A549 (cell line): ENCODE results near the gene HLA-DMA. TPM values are rescaled to one million over a fixed set of nuclear protein-coding genes. Genes with fewer than 3 reads are reported as not detected.

Source experiments
- ATAC-seq, 2 experiments: fragments of 200-7000 bp in 1 of 2; fragments of >200 bp in 1 of 2; cut with Nextera tagmentation in 1 of 2; cut with Tn5 transposase in 1 of 2; 3 replicates each; pipeline versions ENCODE4 v1.8.0 to v1.9.1; 2018 to 2020; ENCODE audit warnings: mild to moderate bottlenecking in 1 of 2, moderate library complexity in 1 of 2
- CTCF ChIA-PET: fragments of 300-600 bp; sonication (Branson Sonifier 250); formaldehyde crosslinking; extraction: SDS; loops from one replicate; lab custom pipeline; 2021; ENCODE audit warnings: antibody characterized with exemption, inconsistent platforms; lab: Yijun Ruan, JAX
- POLR2A ChIA-PET: fragments of 350-600 bp; formaldehyde crosslinking; extraction: SDS; loops from one replicate; lab custom pipeline; 2021; ENCODE audit warnings: antibody characterized with exemption, inconsistent platforms; lab: Yijun Ruan, JAX
- DNase-seq, 2 experiments: peaks; one replicate each; pipeline versions ENCODE4 v3.0.0 to v3.0.0-alpha.2; 2011 to 2016; ENCODE audit warnings: low read depth in 1 of 2, low spot score in 1 of 2
- FAIRE-seq: peaks from 2 replicates; lab custom pipeline; 2011; peaks lifted over from hg19 to GRCh38; lab: Jason Lieb, UNC
- H3K27ac ChIP-seq, 2 experiments: fragments of >200 bp; sonication (Bioruptor Twin); formaldehyde crosslinking; 3 replicates each; pipeline ENCODE4 v1.5.1; 2016 to 2017
- H3K4me1 ChIP-seq: fragments of >200 bp; sonication (Bioruptor Twin); formaldehyde crosslinking; 3 replicates; pipeline ENCODE4 v1.6.1; 2016
- H3K4me2 ChIP-seq: fragments of >200 bp; sonication (Bioruptor Twin); formaldehyde crosslinking; 3 replicates; pipeline ENCODE4 v1.6.1; 2016
- H3K4me3 ChIP-seq: fragments of >200 bp; sonication (Bioruptor Twin); formaldehyde crosslinking; 3 replicates; pipeline ENCODE4 v1.5.1; 2016
- H3K9me3 ChIP-seq: fragments of >200 bp; sonication (Bioruptor Twin); formaldehyde crosslinking; 3 replicates; pipeline ENCODE4 v1.6.1; 2016
- BHLHE40 ChIP-seq: IDR thresholded peaks from 2 replicates; pipeline ENCODE4 v1.6.1; 2012; ENCODE audit warnings: low read depth, low read length, inconsistent platforms
- CBX8 ChIP-seq: fragments of 200-600 bp; sonication (generic); IDR thresholded peaks from 2 replicates; pipeline ENCODE4 v1.6.1; 2016
- CHD4 ChIP-seq: fragments of 200-600 bp; sonication (generic); IDR thresholded peaks from 2 replicates; pipeline ENCODE4 v1.6.1; 2016; ENCODE audit warnings: antibody characterized with exemption, mild to moderate bottlenecking, borderline replicate concordance
- FOSB ChIP-seq: fragments of 250-450 bp; sonication (Bioruptor Pico); IDR thresholded peaks from 2 replicates; pipeline ENCODE4 v1.5.0; 2020; ENCODE audit warnings: mild to moderate bottlenecking, moderate library complexity
- FOSL2 ChIP-seq, 2 experiments: fragments of 450-650 bp in 1 of 2; fragments of >200 bp in 1 of 2; sonication (Bioruptor Twin) in 1 of 2; formaldehyde crosslinking; IDR thresholded peaks; 2 replicates each; pipeline versions ENCODE4 v1.5.0 to v1.6.1; 2016 to 2020; ENCODE audit warnings: mild to moderate bottlenecking in 1 of 2, moderate library complexity in 1 of 2
- FOXS1 ChIP-seq: fragments of 250-450 bp; sonication (Bioruptor Pico); IDR thresholded peaks from 2 replicates; pipeline ENCODE4 v1.5.0; 2020; ENCODE audit warnings: mild to moderate bottlenecking, moderate library complexity
- GATA3 ChIP-seq: IDR thresholded peaks from 2 replicates; pipeline ENCODE4 v1.6.1; 2012; ENCODE audit warnings: borderline replicate concordance
- HDAC2 ChIP-seq: fragments of 200-600 bp; sonication (generic); IDR thresholded peaks from 2 replicates; pipeline ENCODE4 v1.6.1; 2016
- HEYL ChIP-seq: fragments of 250-450 bp; sonication (Bioruptor Pico); IDR thresholded peaks from 2 replicates; pipeline ENCODE4 v1.8.0; 2021; ENCODE audit warnings: mild to moderate bottlenecking, moderate library complexity
- HOXA7 ChIP-seq: fragments of 250-450 bp; sonication (Bioruptor Pico); IDR thresholded peaks from 2 replicates; pipeline ENCODE4 v1.5.0; 2020; ENCODE audit warnings: mild to moderate bottlenecking, moderate library complexity
- JUN ChIP-seq, 2 experiments: fragments of >200 bp; sonication (Bioruptor Twin); formaldehyde crosslinking; IDR thresholded peaks; 2 replicates in 1 of 2; 3 replicates in 1 of 2; pipeline ENCODE4 v1.6.1; 2016 to 2017
- JUNB ChIP-seq: fragments of >200 bp; sonication (Bioruptor Twin); formaldehyde crosslinking; IDR thresholded peaks from 2 replicates; pipeline ENCODE4 v1.6.1; 2016
- KDM5A ChIP-seq: fragments of 200-600 bp; sonication (generic); IDR thresholded peaks from 2 replicates; pipeline ENCODE4 v1.6.1; 2016; ENCODE audit warnings: antibody characterized with exemption, mild to moderate bottlenecking
- MAZ ChIP-seq: fragments of 150-350 bp; IDR thresholded peaks from 2 replicates; pipeline ENCODE4 v1.6.1; 2014; ENCODE audit warnings: antibody characterized with exemption, low read depth, low read length, borderline replicate concordance
- NFE2L2 ChIP-seq: fragments of 150-350 bp; conservative IDR thresholded peaks from 2 replicates; pipeline ENCODE4 v1.6.1; 2014; ENCODE audit warnings: low read length
- NR3C1 ChIP-seq: fragments of >200 bp; sonication (Bioruptor Twin); formaldehyde crosslinking; IDR thresholded peaks from 3 replicates; pipeline ENCODE4 v1.6.1; 2017
- POLR2A ChIP-seq: IDR thresholded peaks from 2 replicates; pipeline ENCODE4 v1.6.1; 2012; ENCODE audit warnings: mild to moderate bottlenecking, low read length
- POLR2AphosphoS2 ChIP-seq: conservative IDR thresholded peaks from 2 replicates; pipeline ENCODE4 v1.6.1; 2012; ENCODE audit warnings: low read length, improper control_type of control experiment, inconsistent platforms
- RAD21 ChIP-seq, 2 experiments: fragments of >200 bp in 1 of 2; sonication (Bioruptor Twin) in 1 of 2; formaldehyde crosslinking in 1 of 2; IDR thresholded peaks in 1 of 2; conservative IDR thresholded peaks in 1 of 2; 2 replicates in 1 of 2; 3 replicates in 1 of 2; pipeline ENCODE4 v1.6.1; 2012 to 2018; ENCODE audit warnings: inconsistent platforms in 1 of 2
- RARB ChIP-seq: fragments of 250-450 bp; sonication (Bioruptor Pico); IDR thresholded peaks from 2 replicates; pipeline ENCODE4 v1.8.0; 2021; ENCODE audit warnings: mild to moderate bottlenecking, moderate library complexity
- RNF2 ChIP-seq: fragments of 200-600 bp; sonication (generic); IDR thresholded peaks from 2 replicates; pipeline ENCODE4 v1.6.1; 2016; ENCODE audit warnings: low read depth, mild to moderate bottlenecking, antibody characterized with exemption, moderate library complexity, borderline replicate concordance
- SMC3 ChIP-seq: fragments of >200 bp; sonication (Bioruptor Twin); formaldehyde crosslinking; IDR thresholded peaks from 3 replicates; pipeline ENCODE4 v1.6.1; 2018; ENCODE audit warnings: inconsistent platforms
- ZNF302 ChIP-seq: fragments of 250-450 bp; sonication (Bioruptor Pico); IDR thresholded peaks from 2 replicates; pipeline ENCODE4 v1.9.0; 2021; ENCODE audit warnings: inconsistent platforms, mild to moderate bottlenecking, moderate library complexity
- WGBS: methylation state at CpG from one replicate; pipeline ENCODE4 v1.1.6; 2017; ENCODE audit errors: missing lambda C conversion rate; 5-methylcytosine and 5-hydroxymethylcytosine counted together
- polyA plus RNA-seq, 4 experiments: library from polyadenylated mRNA; depleted of rRNA in 3 of 4; stranded (reverse); fragments of >200 nt; fragmentation: RNase III in 1 of 4; extraction: RNeasy Plus Mini Kit Qiagen cat#74134 plus additional on column Dnase treatment in 1 of 4; gene quantifications; 2 replicates in 3 of 4; 3 replicates in 1 of 4; pipeline ENCODE4 v1.2.3, GENCODE V29; 2011 to 2017
- TF ChIP-seq, protein P1 (sequence below): fragments of 150-350 bp; IDR thresholded peaks from 2 replicates; pipeline ENCODE4 v1.6.1; 2014; ENCODE audit warnings: low read depth, mild to moderate bottlenecking, low read length
- TF ChIP-seq, protein P2 (sequence below): fragments of >200 bp; sonication (Bioruptor Twin); formaldehyde crosslinking; IDR thresholded peaks from 2 replicates; pipeline ENCODE4 v1.6.1; 2016
- TF ChIP-seq, protein P3 (sequence below): fragments of >200 bp; sonication (Bioruptor Twin); formaldehyde crosslinking; IDR thresholded peaks from 3 replicates; pipeline ENCODE4 v1.5.1; 2016

HLA-DMA gene
- polyA plus RNA-seq, 2 of the 4 experiments (the other 2 are of a cell fraction) = 2.5 to 5.6 TPM

DNA sequence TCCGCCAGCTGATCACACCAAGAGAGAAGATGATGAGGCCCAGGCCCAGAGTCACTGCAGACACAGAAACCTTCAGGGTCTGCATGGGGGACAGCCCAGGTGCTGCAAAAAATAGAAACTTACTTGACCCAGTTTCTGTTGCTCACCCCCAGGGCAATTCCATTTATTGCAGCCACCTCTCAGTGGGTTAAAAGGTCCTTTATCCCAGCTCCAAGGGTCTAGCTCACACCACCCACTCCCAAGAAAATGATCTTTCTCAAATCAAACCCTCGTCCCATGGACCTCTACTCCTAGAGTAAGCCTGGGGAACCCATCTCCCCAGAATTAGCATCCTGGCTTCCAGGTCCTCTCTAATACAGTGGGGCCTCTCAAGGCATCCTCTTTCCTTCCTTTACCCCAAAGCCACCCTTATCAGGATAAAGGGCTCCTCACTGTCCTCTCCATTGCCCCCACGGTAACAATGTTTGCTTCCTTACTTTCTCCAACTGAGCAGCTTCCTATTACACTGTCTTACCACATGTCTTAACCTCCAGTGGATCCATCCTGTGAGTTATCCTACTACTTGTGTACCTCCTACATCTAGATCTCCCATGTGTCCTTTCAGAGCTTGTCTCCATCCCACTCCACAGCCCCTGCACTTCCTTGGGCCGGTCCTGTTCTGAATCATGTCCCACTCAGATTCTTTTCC is 17.2 kb downstream of the HLA-DMA start:
- TF ChIP-seq HDAC2 = no peak
- no peak for TF ChIP-seq NR3C1
- no peak for TF ChIP-seq BHLHE40
- TF ChIP-seq POLR2A = no peak
- TF ChIP-seq RNF2 = no peak
- no peak for TF ChIP-seq GATA3
- TF ChIP-seq, protein P1, sequence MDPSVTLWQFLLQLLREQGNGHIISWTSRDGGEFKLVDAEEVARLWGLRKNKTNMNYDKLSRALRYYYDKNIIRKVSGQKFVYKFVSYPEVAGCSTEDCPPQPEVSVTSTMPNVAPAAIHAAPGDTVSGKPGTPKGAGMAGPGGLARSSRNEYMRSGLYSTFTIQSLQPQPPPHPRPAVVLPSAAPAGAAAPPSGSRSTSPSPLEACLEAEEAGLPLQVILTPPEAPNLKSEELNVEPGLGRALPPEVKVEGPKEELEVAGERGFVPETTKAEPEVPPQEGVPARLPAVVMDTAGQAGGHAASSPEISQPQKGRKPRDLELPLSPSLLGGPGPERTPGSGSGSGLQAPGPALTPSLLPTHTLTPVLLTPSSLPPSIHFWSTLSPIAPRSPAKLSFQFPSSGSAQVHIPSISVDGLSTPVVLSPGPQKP = no peak
- no peak for TF ChIP-seq ZNF302
- no peak for TF ChIP-seq JUNB
- TF ChIP-seq, protein P2, sequence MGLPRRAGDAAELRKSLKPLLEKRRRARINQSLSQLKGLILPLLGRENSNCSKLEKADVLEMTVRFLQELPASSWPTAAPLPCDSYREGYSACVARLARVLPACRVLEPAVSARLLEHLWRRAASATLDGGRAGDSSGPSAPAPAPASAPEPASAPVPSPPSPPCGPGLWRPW = no peak
- TF ChIP-seq RARB = no peak
- no peak for TF ChIP-seq HEYL (CRISPR knock-in tag)
- TF ChIP-seq FOXS1 = no peak
- TF ChIP-seq NFE2L2 = no peak
- TF ChIP-seq KDM5A = no peak
- no peak for TF ChIP-seq FOSL2 (IDR thresholded peaks at IDR 0.05)
- TF ChIP-seq FOSL2 (CRISPR knock-in tag; IDR thresholded peaks at IDR 0.05) = no peak
- no peak for TF ChIP-seq CHD4
- TF ChIP-seq JUN (IDR thresholded peaks at IDR 0.05) = no peak
- no peak for TF ChIP-seq POLR2AphosphoS2
- TF ChIP-seq MAZ = no peak
- Histone ChIP-seq H3K4me3 (no peak overlapping the region), H3K4me2 (no peak overlapping the region), H3K4me1 (no peaks in the 10 kb centered on the region), H3K27ac (no peak overlapping the region), H3K9me3 (no peaks in the 10 kb centered on the region)
- ChIA-PET POLR2A (no interaction called here), CTCF (interaction anchor here (1.0 to 10.0 kb wide), 6 partner anchors 15 to 313 kb away, joined by 3 to 124 read pairs (median 6); partner anchors contain the start of gene BRD2)
- DNase-seq (no peak), ATAC-seq (no peak), FAIRE-seq (no peak)
- 82% methylated on average over 4 of the region's 4 CpGs for WGBS

DNA sequence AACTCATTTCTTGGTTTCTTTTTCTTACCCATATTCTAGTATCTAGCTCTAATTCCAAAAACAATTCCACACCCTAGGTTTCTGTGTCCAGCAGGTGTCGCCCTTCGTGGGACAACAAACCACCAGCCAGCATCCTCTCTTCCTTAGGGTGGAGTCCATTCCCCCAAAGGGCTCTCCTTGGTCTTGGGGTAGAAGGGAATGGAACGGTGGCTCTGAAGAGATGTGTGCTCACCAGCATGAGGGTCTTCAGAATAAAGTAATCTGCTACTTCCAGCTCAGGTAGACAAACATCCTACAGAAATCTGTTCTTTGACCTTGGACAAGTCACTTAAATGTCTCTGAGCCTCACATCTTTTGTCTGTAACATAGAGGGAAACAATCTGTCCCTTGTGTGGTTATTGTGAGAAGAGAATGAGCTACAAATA is 19.2 kb downstream of the HLA-DMA start:
- TF ChIP-seq RAD21 (conservative IDR thresholded peaks at IDR 0.05 in 1 of 2, IDR thresholded peaks at IDR 0.05 in 1 of 2) = peak; percentile 49 to 58; a peak in 4 of 5 replicates
- no peak for TF ChIP-seq FOSB (CRISPR knock-in tag)
- TF ChIP-seq SMC3 = peak; percentile 60
- TF ChIP-seq FOSL2 (IDR thresholded peaks at IDR 0.05) = no peak
- TF ChIP-seq FOSL2 (CRISPR knock-in tag; IDR thresholded peaks at IDR 0.05) = no peak
- TF ChIP-seq, protein P3, sequence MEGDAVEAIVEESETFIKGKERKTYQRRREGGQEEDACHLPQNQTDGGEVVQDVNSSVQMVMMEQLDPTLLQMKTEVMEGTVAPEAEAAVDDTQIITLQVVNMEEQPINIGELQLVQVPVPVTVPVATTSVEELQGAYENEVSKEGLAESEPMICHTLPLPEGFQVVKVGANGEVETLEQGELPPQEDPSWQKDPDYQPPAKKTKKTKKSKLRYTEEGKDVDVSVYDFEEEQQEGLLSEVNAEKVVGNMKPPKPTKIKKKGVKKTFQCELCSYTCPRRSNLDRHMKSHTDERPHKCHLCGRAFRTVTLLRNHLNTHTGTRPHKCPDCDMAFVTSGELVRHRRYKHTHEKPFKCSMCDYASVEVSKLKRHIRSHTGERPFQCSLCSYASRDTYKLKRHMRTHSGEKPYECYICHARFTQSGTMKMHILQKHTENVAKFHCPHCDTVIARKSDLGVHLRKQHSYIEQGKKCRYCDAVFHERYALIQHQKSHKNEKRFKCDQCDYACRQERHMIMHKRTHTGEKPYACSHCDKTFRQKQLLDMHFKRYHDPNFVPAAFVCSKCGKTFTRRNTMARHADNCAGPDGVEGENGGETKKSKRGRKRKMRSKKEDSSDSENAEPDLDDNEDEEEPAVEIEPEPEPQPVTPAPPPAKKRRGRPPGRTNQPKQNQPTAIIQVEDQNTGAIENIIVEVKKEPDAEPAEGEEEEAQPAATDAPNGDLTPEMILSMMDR = peak; percentile 73
- no peak for TF ChIP-seq HOXA7 (CRISPR knock-in tag)
- no peak for TF ChIP-seq CBX8
- CTCF ChIA-PET = interaction anchor here (0.7 to 10.0 kb wide), 37 partner anchors 8 to 239 kb away, joined by 3 to 124 read pairs (median 4); partner anchors contain the start of genes HLA-DMA, TAP1 and TAP2
- Histone ChIP-seq H3K9me3 (no peaks in the 10 kb centered on the region), H3K4me3 (no peak overlapping the region), H3K27ac (no peak overlapping the region), H3K4me1 (no peaks in the 10 kb centered on the region), H3K4me2 (no peak overlapping the region)
- ATAC-seq = peak; percentile 66 to 78; a peak in 4 of 6 replicates
- POLR2A ChIA-PET = interaction anchor here (1.0 to 1.3 kb wide), 2 partner anchors 38 to 51 kb away, joined by 4 to 7 read pairs; no protein-coding TSS in a partner anchor
- no peak for FAIRE-seq
- 2% methylated on average over 3 of the region's 3 CpGs for WGBS
- peak; percentile 61 to 65 for DNase-seq
